IPS-NIHi7 (cell line): ENCODE measurements around the gene ZNF184.

Source experiments
- DNase-seq: peaks from one replicate; pipeline ENCODE4 v3.0.0; 2012; ENCODE audit warnings: mixed read lengths; ENCODE audit errors: extremely low spot score

Gene ZNF184

GRCh38 chr6:27472617-27473400 is at the start of gene ZNF184:
Gene ZNF184, minus strand, starts transcription at chr6:27473105. Its CDS starts 811 bp downstream, at chr6:27472294.
- DNase-seq = peak; percentile 95

DNA sequence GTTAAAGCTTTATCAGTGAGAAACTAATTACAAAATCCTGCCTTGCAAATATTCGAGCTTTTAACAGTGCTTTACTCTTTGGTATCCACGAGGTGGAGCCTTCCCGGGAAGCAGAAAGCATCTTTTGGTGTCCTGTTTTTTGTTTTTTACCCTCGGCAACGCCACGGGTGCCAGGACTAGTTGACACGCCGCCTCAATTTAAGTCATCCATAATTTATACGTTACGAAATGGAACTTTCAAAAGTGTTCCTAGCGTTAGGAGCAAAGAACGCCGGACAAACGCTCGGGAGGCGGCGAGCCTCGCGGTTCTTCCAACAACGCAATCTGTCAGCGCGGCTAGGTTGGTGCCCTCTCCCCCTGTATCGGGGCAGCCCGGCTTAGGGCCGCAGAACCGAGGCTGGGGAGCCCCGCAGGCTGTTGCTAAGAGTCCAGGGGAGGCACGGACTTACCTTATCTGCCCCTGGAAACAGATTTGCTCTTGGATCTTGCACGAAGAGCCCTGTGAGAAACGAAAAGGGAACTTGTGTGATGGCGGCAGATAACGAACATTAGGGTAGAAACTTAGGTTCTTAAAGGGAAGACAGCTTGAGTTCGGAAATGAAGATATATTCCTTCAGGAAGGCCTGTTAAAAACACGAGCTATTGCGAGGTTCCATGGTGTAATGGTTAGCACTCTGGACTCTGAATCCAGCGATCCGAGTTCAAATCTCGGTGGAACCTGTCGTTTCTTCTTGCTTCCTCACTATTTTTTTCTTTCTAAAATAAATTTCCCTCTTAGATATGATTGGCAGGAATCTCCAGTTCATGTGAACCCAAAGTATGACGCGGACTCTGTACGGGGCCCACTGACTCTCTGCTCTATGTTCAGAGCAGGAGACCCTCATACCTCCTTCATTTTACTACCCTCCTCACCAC is 46.2 kb upstream of the ZNF184 start:
- DNase-seq = peak; percentile 59

GRCh38 chr6:27517928-27518787 is 45.3 kb upstream of the ZNF184 start:
- DNase-seq = no peak

DNA sequence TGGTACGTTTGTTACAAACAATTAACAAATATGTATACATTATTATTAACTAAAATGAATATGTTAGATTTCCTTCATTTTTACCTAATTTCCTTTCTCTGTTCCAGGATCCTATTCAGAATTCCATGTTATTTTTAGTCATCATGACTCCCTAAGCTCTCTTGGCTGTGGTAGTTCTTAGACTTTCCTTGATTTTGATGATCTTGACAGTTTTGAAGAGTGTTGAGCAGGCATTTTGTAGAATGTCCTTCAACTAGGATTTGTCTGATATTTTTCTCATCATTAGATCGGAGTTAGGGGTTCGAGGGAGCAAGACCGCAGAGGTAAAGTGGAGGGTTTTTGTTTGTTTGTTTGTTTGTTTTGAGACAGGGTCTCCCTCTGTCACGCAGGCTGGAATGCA is 44.3 kb upstream of the ZNF184 start:
- no peak for DNase-seq

DNA sequence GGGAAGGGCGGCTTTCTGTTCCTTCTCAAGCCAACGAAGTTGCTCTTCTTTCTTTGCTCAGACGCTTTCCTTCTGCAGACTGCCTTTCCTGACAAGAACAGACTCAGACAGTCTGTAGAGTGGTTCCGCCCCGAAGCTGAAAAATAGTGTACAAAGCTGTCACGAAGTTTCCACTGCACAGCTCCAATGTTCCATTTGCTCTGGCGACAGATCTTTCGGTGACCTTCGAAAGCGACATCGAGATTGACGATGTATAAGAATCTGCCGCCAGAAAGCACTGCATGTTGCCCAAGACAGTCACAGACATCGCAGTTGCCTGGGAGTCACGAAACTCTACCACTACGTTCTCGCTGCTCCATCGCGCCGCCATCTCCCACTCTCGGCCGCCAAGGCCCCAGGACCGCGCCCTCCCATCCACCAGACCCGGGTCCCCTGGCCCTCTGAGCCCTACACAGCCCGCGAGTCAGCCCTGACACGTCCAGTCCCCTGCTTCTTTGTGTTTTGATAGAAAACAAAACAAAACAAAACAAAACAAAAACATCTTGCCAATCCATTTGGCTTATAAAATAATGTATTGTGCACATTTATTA is 42.1 kb upstream of the ZNF184 start:
- no peak for DNase-seq

DNA sequence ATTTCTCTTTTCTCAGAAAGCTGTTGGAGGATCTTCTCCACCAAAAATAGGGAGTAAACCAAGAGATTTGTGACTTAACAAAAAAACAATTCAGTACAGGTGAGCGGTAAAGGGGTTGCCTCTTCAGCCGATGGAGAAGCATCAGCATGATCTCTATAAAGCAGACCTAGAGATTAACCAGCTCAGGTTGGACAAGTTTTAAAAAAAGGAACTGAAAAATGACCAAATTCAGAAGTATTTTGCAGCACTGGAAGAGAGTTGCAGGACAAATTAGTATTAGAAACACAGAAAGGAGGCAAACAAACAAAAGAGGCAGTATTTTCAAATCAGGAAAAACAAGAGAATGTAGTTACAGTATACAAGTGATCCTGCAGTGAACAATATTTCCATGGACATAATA is 39.6 kb upstream of the ZNF184 start:
- DNase-seq = no peak

DNA sequence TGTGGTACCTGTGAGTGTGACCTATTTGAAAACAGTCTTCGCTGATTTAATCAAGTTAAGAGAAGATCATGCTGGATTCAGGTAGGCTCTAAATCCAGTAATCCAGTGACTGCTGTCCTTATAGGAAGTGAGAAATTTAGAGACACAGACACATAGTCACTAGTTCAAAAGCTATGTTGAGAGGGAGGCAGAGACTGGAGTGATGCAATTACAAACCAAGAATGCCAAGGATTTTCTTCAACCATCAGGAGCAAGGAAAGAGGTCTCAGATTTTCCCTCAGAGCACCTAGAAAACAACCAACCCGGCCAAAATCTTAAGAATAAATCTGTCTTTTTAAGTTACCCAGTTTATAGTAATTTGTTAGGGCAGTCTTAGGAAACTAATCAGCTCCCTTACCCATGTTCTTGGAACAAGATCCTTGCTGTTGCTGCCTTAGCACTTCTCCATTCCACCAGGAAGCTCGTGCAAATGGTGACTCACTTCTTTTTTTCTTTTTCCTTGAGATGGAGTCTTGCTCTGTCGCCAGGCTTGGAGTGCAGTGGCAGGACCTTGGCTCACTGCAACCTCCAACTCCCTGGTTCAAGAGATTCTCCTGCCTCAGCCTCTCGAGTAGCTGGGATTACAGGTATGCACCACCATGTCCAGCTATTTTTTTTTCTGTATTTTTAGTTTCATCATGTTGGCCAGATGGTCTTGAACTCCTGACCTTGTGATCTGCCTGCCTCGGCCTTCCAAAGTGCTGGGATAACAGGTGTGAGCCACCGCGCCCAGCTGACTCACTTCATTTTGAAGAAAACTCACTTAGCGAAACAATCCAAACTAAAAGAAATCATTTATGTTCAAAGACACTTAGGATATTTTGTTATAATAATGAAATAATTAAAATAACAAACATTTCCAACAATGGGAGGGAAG is 34.4 kb upstream of the ZNF184 start:
- DNase-seq = no peak

DNA sequence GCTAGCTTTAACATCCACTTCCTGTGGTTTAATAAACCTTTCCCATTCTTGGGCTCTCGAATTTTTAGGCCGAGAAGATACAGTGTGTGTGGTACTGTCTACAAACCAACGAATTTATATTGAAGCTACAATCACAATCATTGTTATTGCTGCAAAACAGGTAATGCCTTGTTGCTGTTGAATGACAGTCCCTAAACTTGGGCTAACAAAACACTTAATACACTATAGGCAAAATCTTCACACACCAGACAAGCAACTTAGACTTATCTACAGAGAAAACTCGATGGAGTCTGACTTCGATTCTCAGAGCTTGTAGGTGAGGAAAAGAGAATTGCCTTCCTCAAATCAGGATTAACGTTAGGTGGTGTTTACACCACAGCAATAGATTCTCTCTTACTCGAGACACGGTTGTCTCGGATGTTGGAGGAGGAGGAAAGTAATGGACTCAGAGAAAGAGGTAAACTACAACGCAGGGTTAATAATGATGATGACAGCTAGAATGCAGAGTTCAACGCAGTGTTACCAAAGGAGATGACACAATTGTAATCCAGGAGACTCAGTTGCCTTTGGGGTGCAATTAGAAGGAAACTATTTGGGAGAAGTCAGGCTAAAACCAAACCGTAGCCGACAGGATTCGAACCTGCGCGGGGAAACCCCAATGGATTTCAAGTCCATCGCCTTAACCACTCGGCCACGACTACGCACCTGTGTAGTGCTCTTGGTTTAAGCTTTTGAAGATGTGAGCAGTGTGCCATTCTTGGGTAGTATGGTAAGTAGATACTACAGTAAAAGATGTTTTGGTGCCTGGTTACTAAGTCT is 32.5 kb upstream of the ZNF184 start:
- peak; percentile 53 for DNase-seq

GRCh38 chr6:27503436-27504030 is 30.6 kb upstream of the ZNF184 start:
- DNase-seq = peak; percentile 49

- peak; percentile 35 for DNase-seq
Observed at GRCh38 chr6:27502508-27503435, 29.9 kb upstream of the ZNF184 start.

- DNase-seq = no peak
Observed at GRCh38 chr6:27501187-27501586, 28.3 kb upstream of the ZNF184 start.

GRCh38 chr6:27500177-27500576 is 27.3 kb upstream of the ZNF184 start:
- no peak for DNase-seq

GRCh38 chr6:27495386-27496135 is 22.7 kb upstream of the ZNF184 start:
- DNase-seq = peak; percentile 56

GRCh38 chr6:27494987-27495385 is 22.1 kb upstream of the ZNF184 start:
- DNase-seq = no peak

DNA sequence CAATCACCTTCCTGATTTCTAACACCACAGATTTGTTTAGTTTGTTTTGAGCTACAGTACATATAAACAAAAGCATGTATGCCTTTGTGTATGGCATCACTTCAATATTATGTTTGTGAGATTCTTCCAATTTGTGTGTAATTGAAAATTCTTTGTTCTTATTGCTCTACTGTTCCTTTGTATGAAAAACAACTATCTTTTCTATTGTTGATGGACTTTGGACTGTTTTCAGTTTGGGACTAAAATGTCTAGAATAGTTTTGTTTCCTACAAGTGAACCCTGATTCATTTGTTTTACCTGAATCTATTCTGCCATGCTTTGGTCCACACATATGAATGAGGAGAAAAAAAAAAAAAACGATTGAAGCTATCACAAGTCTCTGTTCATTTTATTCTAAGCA is 21.2 kb upstream of the ZNF184 start:
- DNase-seq = no peak

- no peak for DNase-seq
Observed at GRCh38 chr6:27492631-27493190, 19.8 kb upstream of the ZNF184 start.
